ENCODE measurements around the gene FAM13A.
"Not testable (repeated sequence)": the region's sequence is repeated elsewhere in the genome, so short reads cannot be mapped to it uniquely, and the experiment has no call there.

Gene FAM13A

DNA sequence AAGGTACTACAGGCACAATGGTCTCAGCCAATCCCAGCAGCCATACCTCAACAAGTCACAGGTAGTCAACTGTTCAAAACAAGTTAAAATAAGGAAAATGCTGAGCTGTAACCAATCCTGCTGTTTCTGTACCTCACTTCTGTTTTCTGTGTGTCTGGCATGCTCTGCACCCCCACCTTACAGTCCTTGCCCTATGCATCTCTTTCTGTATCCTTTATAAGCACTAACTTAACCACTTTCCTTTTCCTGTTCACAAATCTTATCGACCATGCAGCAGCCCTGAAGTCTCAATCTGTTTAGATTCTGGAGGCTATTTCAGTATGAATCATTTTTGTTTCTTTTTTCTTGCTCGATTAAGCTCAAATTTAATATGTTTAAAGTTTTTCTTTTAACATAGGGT, 12.5 kb upstream of the FAM13A start:
- Histone ChIP-seq H3K27ac (ENCODE audit: low read depth, low read length) (no peak overlapping the region), H2AFZ (ENCODE audit: low read length, unreplicated experiment) (no peak overlapping the region)

DNA sequence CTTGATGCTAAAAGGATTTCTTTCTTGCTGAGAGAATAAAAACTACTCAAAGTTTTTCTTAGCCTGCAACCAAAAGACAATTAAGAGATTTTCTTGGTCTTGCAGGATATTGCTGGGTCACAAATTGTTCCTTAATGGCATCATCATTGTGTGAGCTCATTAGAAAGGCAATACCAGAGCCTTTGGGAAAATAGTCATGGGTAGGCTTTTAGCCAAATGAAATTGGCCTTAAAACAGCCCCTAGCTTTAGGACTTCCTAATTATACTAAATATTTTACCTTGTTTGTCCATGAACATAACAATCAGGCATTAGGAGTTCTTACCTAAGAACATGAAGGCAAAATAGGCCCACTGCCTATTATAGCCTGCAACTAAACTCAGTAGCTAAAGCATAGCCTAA, 10.4 kb upstream of the FAM13A start:
- peaks cover 13% of the 10 kb centered on the region for H3K27me3 ChIP-seq (ENCODE audit: insufficient read depth, low read length)
- H3K4me3 ChIP-seq (ENCODE audit: low read depth, low read length): no peak overlapping the region
- no peak overlapping the region for H2AFZ ChIP-seq (ENCODE audit: low read length, unreplicated experiment)
- H3K36me3 ChIP-seq (ENCODE audit: insufficient read depth, low read length): no peaks in the 10 kb centered on the region
- no peaks in the 10 kb centered on the region for H3K79me2 ChIP-seq (ENCODE audit: control insufficient read depth, insufficient read depth, low read length, unreplicated experiment)
- H3K4me1 ChIP-seq (ENCODE audit: control insufficient read depth, insufficient read depth, low read length, unreplicated experiment): no peaks in the 10 kb centered on the region
- H3K27ac ChIP-seq (ENCODE audit: low read depth, low read length): no peak overlapping the region

More for the DNA sequence above, 12.5 kb upstream of the FAM13A start:
- Histone ChIP-seq H3K27me3 (ENCODE audit: insufficient read depth, low read length) (peaks cover 13% of the 10 kb centered on the region), H3K36me3 (ENCODE audit: insufficient read depth, low read length) (no peaks in the 10 kb centered on the region), H3K4me1 (ENCODE audit: control insufficient read depth, insufficient read depth, low read length, unreplicated experiment) (no peaks in the 10 kb centered on the region), H3K79me2 (ENCODE audit: control insufficient read depth, insufficient read depth, low read length, unreplicated experiment) (no peaks in the 10 kb centered on the region), H3K4me3 (ENCODE audit: low read depth, low read length) (no peak overlapping the region)

DNA sequence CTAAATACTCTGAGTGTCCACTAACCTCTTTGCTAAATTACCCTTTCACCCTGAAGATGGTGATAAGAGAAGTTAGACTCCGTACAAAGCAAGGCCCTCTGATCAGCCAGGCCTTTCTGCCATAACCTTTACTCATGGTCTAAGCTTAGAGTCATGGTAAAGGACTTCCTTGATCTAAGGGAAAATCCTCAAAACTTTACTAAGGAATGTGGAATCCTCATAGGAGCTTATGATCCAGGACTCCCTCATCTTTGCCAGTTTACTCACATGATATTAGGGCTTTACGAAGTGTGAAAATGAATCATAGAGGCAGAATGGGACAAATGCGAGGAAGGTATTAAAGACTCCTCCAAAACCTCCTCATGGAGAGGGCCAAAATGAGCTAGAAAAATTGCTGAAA, 7.9 kb upstream of the FAM13A start:
- Histone ChIP-seq H3K4me1 (ENCODE audit: control insufficient read depth, insufficient read depth, low read length, unreplicated experiment) (no peaks in the 10 kb centered on the region), H3K79me2 (ENCODE audit: control insufficient read depth, insufficient read depth, low read length, unreplicated experiment) (no peaks in the 10 kb centered on the region), H3K27me3 (ENCODE audit: insufficient read depth, low read length) (no peaks in the 10 kb centered on the region; the same call in 1 of the 2 replicates), H3K4me3 (ENCODE audit: low read depth, low read length) (no peak overlapping the region), H3K27ac (ENCODE audit: low read depth, low read length) (no peak overlapping the region), H2AFZ (ENCODE audit: low read length, unreplicated experiment) (no peak overlapping the region), H3K36me3 (ENCODE audit: insufficient read depth, low read length) (no peaks in the 10 kb centered on the region)

DNA sequence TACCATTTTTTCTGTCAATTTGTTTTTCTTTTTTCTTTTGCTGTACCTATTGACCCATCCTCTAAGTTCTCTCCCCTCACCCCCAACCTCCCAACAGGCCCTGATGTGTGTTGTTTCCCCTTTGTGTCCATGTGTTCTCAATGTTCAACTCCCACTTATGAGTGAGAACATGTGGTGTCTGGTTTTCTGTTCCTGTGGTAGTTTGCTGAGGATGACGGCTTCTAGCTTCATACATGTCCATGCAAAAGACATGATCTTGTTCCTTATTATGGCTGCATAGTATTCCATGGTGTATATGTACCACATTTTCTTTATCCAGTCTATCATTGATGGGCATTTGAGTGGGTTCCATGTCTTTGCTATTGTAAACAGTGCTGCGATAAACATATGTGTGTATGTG, 859 bp upstream of the FAM13A start:
- peaks cover 19% of the 10 kb centered on the region for H3K4me1 ChIP-seq (ENCODE audit: control insufficient read depth, insufficient read depth, low read length, unreplicated experiment)
- H3K79me2 ChIP-seq (ENCODE audit: control insufficient read depth, insufficient read depth, low read length, unreplicated experiment): peaks cover 36% of the 10 kb centered on the region
- H3K36me3 ChIP-seq (ENCODE audit: insufficient read depth, low read length); H3K4me3 ChIP-seq (ENCODE audit: low read depth, low read length); H3K27me3 ChIP-seq (ENCODE audit: insufficient read depth, low read length); H3K27ac ChIP-seq (ENCODE audit: low read depth, low read length): not testable (repeated sequence)
- H2AFZ ChIP-seq (ENCODE audit: low read length, unreplicated experiment): peak overlapping the region; percentile 96

DNA sequence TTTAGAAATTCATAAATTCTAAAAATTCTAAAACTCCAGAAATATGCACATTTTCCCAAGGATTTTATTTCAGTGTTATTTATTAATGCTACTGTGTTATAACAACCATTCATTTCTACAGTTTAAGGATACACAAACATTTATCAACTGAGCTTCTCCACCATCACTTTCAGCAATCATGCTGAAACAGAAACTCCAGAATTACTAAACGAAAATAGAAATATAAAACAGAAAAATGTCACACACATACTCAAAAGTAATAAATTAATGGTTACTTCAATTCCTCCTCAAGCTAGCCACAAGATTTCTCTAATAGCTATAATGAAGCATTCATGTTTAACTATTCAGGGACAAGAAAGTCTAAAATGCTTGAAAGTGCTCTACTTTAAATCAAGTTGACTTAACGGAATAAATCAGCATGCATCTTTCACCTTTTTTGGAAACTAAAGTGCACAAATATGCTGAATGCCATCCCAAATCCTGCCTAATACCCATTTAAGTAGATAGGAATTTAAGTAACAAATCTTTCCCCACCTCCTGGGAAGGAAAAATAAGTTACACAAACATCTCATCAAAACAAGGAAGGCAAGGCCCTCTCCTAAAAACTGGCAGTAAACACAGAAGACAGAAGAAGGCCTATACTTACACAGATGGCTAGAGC, 563 bp downstream of the FAM13A start:
- Histone ChIP-seq H3K4me3 (ENCODE audit: low read depth, low read length) (peak overlapping the region; percentile 82), H3K27me3 (ENCODE audit: insufficient read depth, low read length) (no peaks in the 10 kb centered on the region), H3K36me3 (ENCODE audit: insufficient read depth, low read length) (no peaks in the 10 kb centered on the region), H2AFZ (ENCODE audit: low read length, unreplicated experiment) (peak overlapping the region; percentile 96), H3K4me1 (ENCODE audit: control insufficient read depth, insufficient read depth, low read length, unreplicated experiment) (peaks cover 19% of the 10 kb centered on the region), H3K79me2 (ENCODE audit: control insufficient read depth, insufficient read depth, low read length, unreplicated experiment) (peaks cover 44% of the 10 kb centered on the region), H3K27ac (ENCODE audit: low read depth, low read length) (peak overlapping the region; percentile 32)

DNA sequence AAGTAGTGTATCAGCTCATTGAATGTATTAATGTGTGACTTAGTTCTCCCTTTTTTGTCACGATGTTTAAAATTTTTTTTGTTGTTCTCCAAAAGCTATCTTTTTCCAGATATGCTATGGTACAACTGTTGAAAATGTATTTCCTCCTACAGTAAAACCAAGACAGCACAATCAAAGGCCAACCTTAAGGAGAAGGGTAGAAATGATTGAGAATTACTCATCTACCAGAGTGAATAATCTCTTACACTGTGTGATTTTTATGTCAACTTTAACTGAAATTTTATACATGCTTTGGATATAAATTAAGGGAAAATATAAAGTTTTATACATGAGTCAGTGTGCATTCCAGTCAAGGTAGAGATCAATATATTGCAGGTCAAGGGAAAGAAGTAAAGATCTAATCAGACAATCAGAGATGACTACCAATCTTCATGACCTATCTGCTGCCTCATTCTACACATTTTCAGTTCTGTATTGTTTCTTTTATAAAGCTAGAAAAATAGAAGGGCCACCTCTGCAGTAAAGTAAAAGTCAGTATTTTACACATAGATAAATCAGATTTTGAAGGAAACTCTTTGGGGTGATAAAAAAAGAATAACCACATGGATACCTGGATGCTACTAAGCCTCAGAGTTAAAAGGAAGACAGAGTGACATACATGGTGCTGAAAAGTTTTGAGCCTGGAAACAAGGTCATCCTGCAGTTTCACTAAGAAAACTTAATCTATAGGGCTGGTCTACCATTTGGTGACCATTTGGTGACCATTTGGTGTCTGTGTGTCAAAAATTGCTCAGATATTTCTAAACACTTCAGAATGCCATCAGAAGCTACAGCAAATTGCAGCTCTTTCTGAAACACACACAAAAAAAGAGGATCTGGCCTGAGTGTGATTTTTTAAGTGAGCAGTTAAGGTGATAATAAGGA, 1.6 kb downstream of the FAM13A start:
- peak overlapping the region; percentile 82 for H3K4me3 ChIP-seq (ENCODE audit: low read depth, low read length)
- H3K27ac ChIP-seq (ENCODE audit: low read depth, low read length): no peak overlapping the region
- H3K4me1 ChIP-seq (ENCODE audit: control insufficient read depth, insufficient read depth, low read length, unreplicated experiment): peaks cover 19% of the 10 kb centered on the region
- H3K79me2 ChIP-seq (ENCODE audit: control insufficient read depth, insufficient read depth, low read length, unreplicated experiment): peaks cover 49% of the 10 kb centered on the region
- H2AFZ ChIP-seq (ENCODE audit: low read length, unreplicated experiment): no peak overlapping the region
- no peaks in the 10 kb centered on the region for H3K36me3 ChIP-seq (ENCODE audit: insufficient read depth, low read length)
- no peaks in the 10 kb centered on the region for H3K27me3 ChIP-seq (ENCODE audit: insufficient read depth, low read length)

DNA sequence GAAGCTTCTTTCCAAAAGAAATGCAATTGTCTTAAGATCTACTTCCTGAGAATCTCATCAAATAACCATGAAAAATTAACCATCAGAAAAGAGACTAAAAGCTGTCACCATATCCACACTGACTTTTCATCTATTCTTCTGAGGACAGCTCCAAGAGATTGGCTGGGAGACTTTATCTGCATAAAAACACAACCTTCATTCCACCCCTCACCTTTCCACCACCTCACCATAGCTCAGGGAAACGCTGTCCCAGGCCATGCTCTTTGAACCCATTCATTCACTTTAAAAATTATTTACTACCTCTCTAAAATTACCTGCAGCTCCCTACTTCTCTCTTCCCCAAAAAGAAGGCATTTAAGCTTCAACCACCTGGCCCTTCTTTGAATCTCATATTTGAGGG, 2.4 kb downstream of the FAM13A start:
- Histone ChIP-seq H3K36me3 (ENCODE audit: insufficient read depth, low read length) (no peaks in the 10 kb centered on the region), H3K4me3 (ENCODE audit: low read depth, low read length) (peak overlapping the region; percentile 82; the same call in 1 of the 2 replicates), H2AFZ (ENCODE audit: low read length, unreplicated experiment) (no peak overlapping the region), H3K27ac (ENCODE audit: low read depth, low read length) (no peak overlapping the region), H3K27me3 (ENCODE audit: insufficient read depth, low read length) (no peaks in the 10 kb centered on the region), H3K79me2 (ENCODE audit: control insufficient read depth, insufficient read depth, low read length, unreplicated experiment) (peaks cover 49% of the 10 kb centered on the region), H3K4me1 (ENCODE audit: control insufficient read depth, insufficient read depth, low read length, unreplicated experiment) (peaks cover 19% of the 10 kb centered on the region)

DNA sequence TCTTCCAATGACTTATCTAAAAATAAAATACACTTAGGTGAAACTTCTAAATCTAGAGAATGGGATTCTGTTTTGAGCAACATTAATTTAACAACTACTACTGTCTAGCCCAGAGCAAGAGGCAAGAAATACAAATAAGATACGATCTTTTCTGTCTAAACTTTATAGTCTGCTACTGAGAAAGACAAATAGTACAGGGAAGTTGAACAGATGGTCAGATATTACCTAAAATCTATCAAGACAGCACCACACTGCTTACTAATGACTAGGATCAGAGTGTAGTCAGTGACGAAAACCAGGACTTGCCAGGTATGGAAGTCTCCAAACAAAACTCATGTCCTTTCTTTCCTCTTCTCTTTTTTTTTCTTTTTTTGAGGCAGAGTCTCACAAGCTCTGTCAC, 7.1 kb downstream of the FAM13A start:
- Histone ChIP-seq H3K79me2 (ENCODE audit: control insufficient read depth, insufficient read depth, low read length, unreplicated experiment) (peaks cover 34% of the 10 kb centered on the region), H3K4me1 (ENCODE audit: control insufficient read depth, insufficient read depth, low read length, unreplicated experiment) (peaks cover 9% of the 10 kb centered on the region), H3K36me3 (ENCODE audit: insufficient read depth, low read length) (no peaks in the 10 kb centered on the region), H3K27me3 (ENCODE audit: insufficient read depth, low read length) (no peaks in the 10 kb centered on the region), H2AFZ (ENCODE audit: low read length, unreplicated experiment) (no peak overlapping the region), H3K27ac (ENCODE audit: low read depth, low read length) (no peak overlapping the region), H3K4me3 (ENCODE audit: low read depth, low read length) (no peak overlapping the region)

DNA sequence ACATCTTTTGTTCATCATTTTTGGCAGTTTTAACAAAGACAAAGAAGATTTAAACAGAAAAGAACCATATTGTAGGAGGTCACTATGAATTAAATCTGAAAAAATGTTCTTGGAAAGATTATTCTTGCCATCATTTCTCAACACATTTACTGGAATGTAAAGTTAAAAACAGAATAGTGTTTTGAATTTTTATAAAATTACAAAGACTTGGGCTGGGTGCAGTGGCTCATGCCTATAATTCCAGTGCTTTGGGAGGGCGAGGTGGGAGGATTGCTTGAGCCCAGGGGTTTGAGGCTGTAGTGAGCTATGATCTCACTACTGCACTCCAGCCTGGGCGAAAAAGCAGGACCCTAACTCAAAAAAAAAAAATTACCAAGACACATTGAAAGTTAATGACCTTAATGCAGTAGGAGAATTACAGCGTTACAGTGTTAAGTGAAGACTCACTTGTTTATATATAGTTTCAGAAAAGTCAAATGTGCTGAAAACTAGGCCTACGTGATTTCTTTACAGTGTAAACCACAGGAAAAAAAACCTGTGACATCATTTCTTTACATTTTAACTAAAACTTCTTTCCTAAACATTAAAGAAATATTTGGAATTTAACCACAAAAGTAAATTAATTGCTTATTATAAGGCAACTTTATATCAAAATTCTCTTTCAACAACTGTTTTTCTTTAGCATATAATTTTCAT, 7.9 kb downstream of the FAM13A start:
- Histone ChIP-seq H3K27me3 (ENCODE audit: insufficient read depth, low read length) (no peaks in the 10 kb centered on the region), H3K27ac (ENCODE audit: low read depth, low read length) (no peak overlapping the region), H3K4me1 (ENCODE audit: control insufficient read depth, insufficient read depth, low read length, unreplicated experiment) (peaks cover under 1% of the 10 kb centered on the region), H3K36me3 (ENCODE audit: insufficient read depth, low read length) (no peaks in the 10 kb centered on the region), H3K4me3 (ENCODE audit: low read depth, low read length) (no peak overlapping the region), H3K79me2 (ENCODE audit: control insufficient read depth, insufficient read depth, low read length, unreplicated experiment) (peaks cover 27% of the 10 kb centered on the region), H2AFZ (ENCODE audit: low read length, unreplicated experiment) (no peak overlapping the region)

DNA sequence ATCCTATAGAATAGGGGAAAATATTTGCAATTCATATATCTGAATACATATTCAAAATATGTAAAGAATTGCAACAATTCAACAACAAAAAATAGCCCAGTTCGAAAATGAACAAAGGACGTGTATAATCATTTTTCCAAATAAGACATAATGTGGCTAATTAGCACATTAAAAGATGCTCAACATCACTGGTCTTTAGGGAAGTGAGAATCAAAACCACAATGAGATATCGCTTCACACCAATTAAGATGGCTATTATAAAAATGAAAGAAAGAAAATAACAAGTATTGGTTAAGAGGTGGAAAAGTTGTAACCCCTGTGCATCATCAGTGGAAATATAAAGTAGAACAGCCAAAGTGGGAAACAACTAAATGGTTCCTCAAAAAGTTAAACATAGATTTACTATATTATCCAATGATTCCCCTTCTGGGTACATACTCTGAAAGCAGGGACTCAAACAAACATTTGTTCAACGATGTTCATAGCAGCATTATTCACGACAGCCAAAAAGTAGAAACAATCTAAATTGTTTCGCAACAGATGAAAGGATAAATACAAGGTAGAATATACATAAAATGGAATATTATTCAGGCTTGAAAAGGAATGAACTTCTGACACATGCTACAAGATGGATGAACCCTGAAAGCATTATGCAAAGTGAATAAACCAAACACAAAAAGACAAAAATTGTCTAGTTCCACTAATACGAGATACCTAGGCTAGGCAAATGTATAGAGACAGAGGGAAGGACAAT, 12.7 kb downstream of the FAM13A start:
- Histone ChIP-seq H3K27me3 (ENCODE audit: insufficient read depth, low read length) (no peaks in the 10 kb centered on the region), H3K79me2 (ENCODE audit: control insufficient read depth, insufficient read depth, low read length, unreplicated experiment) (peaks cover 2% of the 10 kb centered on the region), H2AFZ (ENCODE audit: low read length, unreplicated experiment) (no peak overlapping the region), H3K27ac (ENCODE audit: low read depth, low read length) (no peak overlapping the region), H3K4me1 (ENCODE audit: control insufficient read depth, insufficient read depth, low read length, unreplicated experiment) (no peaks in the 10 kb centered on the region), H3K36me3 (ENCODE audit: insufficient read depth, low read length) (no peaks in the 10 kb centered on the region), H3K4me3 (ENCODE audit: low read depth, low read length) (no peak overlapping the region)

All from ACC112 (cell line).